Measurements from ENCODE around the gene PNMA1. TPM values are rescaled to one million over a fixed set of nuclear protein-coding genes. Genes with fewer than 3 reads are reported as not detected.

Gene PNMA1
- total RNA-seq, 2 experiments from 2014 or later = 52.6 to 55.9 TPM

GRCh38 chr14:73684627-73685026 is 29.6 kb downstream of the PNMA1 start:
- H3K36me3 Mint-ChIP-seq (ENCODE audit: low read depth) = peaks cover 11% of the 10 kb centered on the region
- ATAC-seq (ENCODE audit: poor library complexity) (no peak), DNase-seq (no peak)
- Histone ChIP-seq H3K9me3 (ENCODE audit: control insufficient read depth in 1 of 2, insufficient read depth in 1 of 2, low read length in 2 of 2) (no peaks in the 10 kb centered on the region), H3K36me3 (ENCODE audit: insufficient read depth, low read length) (no peaks in the 10 kb centered on the region), H3K4me1 (ENCODE audit: insufficient read depth, low read length) (no peaks in the 10 kb centered on the region), H3K27ac (ENCODE audit: low read depth in 1 of 2, low read length in 2 of 2) (no peak overlapping the region), H3K27me3 (ENCODE audit: control insufficient read depth in 1 of 2, insufficient read depth in 2 of 2, low read length in 2 of 2) (no peaks in the 10 kb centered on the region), H3K4me3 (ENCODE audit: low read length) (no peak overlapping the region)
- intact Hi-C loops (cut with DNase I, micrococcal nuclease) = no loop called here
- POLR2A ChIA-PET = no interaction called here
- no peak overlapping the region for H3K27ac Mint-ChIP-seq
- TF ChIP-seq CTCF (IDR thresholded peaks at IDR 0.05) = no peak
- H3K4me3 Mint-ChIP-seq = no peak overlapping the region
- no peaks in the 10 kb centered on the region for H3K4me1 Mint-ChIP-seq (ENCODE audit: low read depth)
- CTCF ChIA-PET = no interaction called here
- no peaks in the 10 kb centered on the region for H3K9me3 Mint-ChIP-seq
- H3K27me3 Mint-ChIP-seq = no peaks in the 10 kb centered on the region

GRCh38 chr14:73680821-73681220 is 33.4 kb downstream of the PNMA1 start:
- Mint-ChIP-seq H3K27me3 (no peaks in the 10 kb centered on the region), H3K36me3 (ENCODE audit: low read depth) (peaks cover 4% of the 10 kb centered on the region), H3K4me1 (ENCODE audit: low read depth) (no peaks in the 10 kb centered on the region), H3K9me3 (no peaks in the 10 kb centered on the region), H3K4me3 (no peak overlapping the region), H3K27ac (no peak overlapping the region)
- Histone ChIP-seq H3K4me1 (ENCODE audit: insufficient read depth, low read length) (no peaks in the 10 kb centered on the region), H3K9me3 (ENCODE audit: control insufficient read depth in 1 of 2, insufficient read depth in 1 of 2, low read length in 2 of 2) (no peaks in the 10 kb centered on the region), H3K27ac (ENCODE audit: low read depth in 1 of 2, low read length in 2 of 2) (no peak overlapping the region), H3K36me3 (ENCODE audit: insufficient read depth, low read length) (no peaks in the 10 kb centered on the region), H3K4me3 (ENCODE audit: low read length) (no peak overlapping the region), H3K27me3 (ENCODE audit: control insufficient read depth in 1 of 2, insufficient read depth in 2 of 2, low read length in 2 of 2) (no peaks in the 10 kb centered on the region)
- DNase-seq = no peak
- POLR2A ChIA-PET = no interaction called here
- no peak for ATAC-seq (ENCODE audit: poor library complexity)
- CTCF ChIA-PET = interaction anchor here (1.2 to 1.6 kb wide), 2 partner anchors 30 to 33 kb away, joined by 3 read pairs; no protein-coding TSS in a partner anchor
- intact Hi-C loops (cut with DNase I, micrococcal nuclease) = no loop called here
- no peak for TF ChIP-seq CTCF (IDR thresholded peaks at IDR 0.05)

GRCh38 chr14:73678698-73679097 is 35.5 kb downstream of the PNMA1 start:
- no peaks in the 10 kb centered on the region for H3K4me1 ChIP-seq (ENCODE audit: insufficient read depth, low read length)
- H3K27ac ChIP-seq (ENCODE audit: low read depth in 1 of 2, low read length in 2 of 2) = no peak overlapping the region
- intact Hi-C loops (cut with DNase I, micrococcal nuclease) = no loop called here
- no peaks in the 10 kb centered on the region for H3K4me1 Mint-ChIP-seq (ENCODE audit: low read depth)
- H3K27me3 ChIP-seq (ENCODE audit: control insufficient read depth in 1 of 2, insufficient read depth in 2 of 2, low read length in 2 of 2) = no peaks in the 10 kb centered on the region
- no peaks in the 10 kb centered on the region for H3K9me3 ChIP-seq (ENCODE audit: control insufficient read depth in 1 of 2, insufficient read depth in 1 of 2, low read length in 2 of 2)
- no peak overlapping the region for H3K4me3 Mint-ChIP-seq
- H3K4me3 ChIP-seq (ENCODE audit: low read length) = no peak overlapping the region
- H3K36me3 Mint-ChIP-seq (ENCODE audit: low read depth) = peaks cover 4% of the 10 kb centered on the region
- no peak for DNase-seq
- TF ChIP-seq CTCF (IDR thresholded peaks at IDR 0.05) = no peak
- ChIA-PET POLR2A (no interaction called here), CTCF (interaction anchor here (0.6 kb wide), 1 partner anchor 271 kb away, joined by 3 read pairs; no protein-coding TSS in a partner anchor)
- no peaks in the 10 kb centered on the region for H3K36me3 ChIP-seq (ENCODE audit: insufficient read depth, low read length)
- H3K27ac Mint-ChIP-seq = no peak overlapping the region
- H3K27me3 Mint-ChIP-seq = no peaks in the 10 kb centered on the region
- no peak for ATAC-seq (ENCODE audit: poor library complexity)
- H3K9me3 Mint-ChIP-seq = no peaks in the 10 kb centered on the region
